K562 (cell line): Measurements from ENCODE around the gene PSMC3IP. TPM values are rescaled to one million over a fixed set of nuclear protein-coding genes. Genes with fewer than 3 reads are reported as not detected.

ENCODE experiments used
- ARID4B ChIP-seq: sonication (generic); formaldehyde crosslinking; IDR thresholded peaks from 2 replicates; pipeline ENCODE4 v1.8.0; 2022; ENCODE audit warnings: mild to moderate bottlenecking, missing genetic modification reagents
- CREB1 ChIP-seq, 2 experiments: sonication (generic) in 1 of 2; formaldehyde crosslinking in 1 of 2; IDR thresholded peaks; 2 replicates each; pipeline versions ENCODE4 v1.6.1 to v1.8.0; 2012 to 2022; ENCODE audit warnings: inconsistent platforms in 1 of 2, mild to moderate bottlenecking in 1 of 2, missing genetic modification reagents in 1 of 2, moderate library complexity in 1 of 2
- E2F4 ChIP-seq: sonication (generic); formaldehyde crosslinking; IDR thresholded peaks from 2 replicates; pipeline ENCODE4 v1.8.0; 2022; ENCODE audit warnings: mild to moderate bottlenecking, low read depth, missing genetic modification reagents
- E2F6 ChIP-seq, 2 experiments: IDR thresholded peaks; 2 replicates each; pipeline ENCODE4 v1.6.1; 2011; ENCODE audit warnings: borderline replicate concordance in 1 of 2, control low read depth in 1 of 2, low read depth in 1 of 2, low read length in 1 of 2, mild to moderate bottlenecking in 1 of 2, mixed read lengths in 1 of 2, moderate library complexity in 1 of 2; ENCODE audit not compliant: insufficient read depth in 1 of 2, insufficient read length in 1 of 2, poor library complexity in 1 of 2, severe bottlenecking in 1 of 2; ENCODE audit errors: extremely low read depth in 1 of 2
- GTF2F1 ChIP-seq: IDR thresholded peaks from 2 replicates; pipeline ENCODE4 v1.6.1; 2011; ENCODE audit warnings: low read depth, low read length, improper control_type of control experiment
- MED1 ChIP-seq: sonication (generic); formaldehyde crosslinking; IDR thresholded peaks from 2 replicates; pipeline ENCODE4 v1.8.1; 2023; ENCODE audit warnings: missing genetic modification reagents, borderline replicate concordance
- MYC ChIP-seq, 2 experiments: fragments of 250-450 bp in 1 of 2; sonication (Bioruptor Pico) in 1 of 2; IDR thresholded peaks; 2 replicates each; pipeline versions ENCODE4 v1.5.1 to v1.6.1; 2012 to 2021; ENCODE audit warnings: low read depth in 2 of 2, borderline replicate concordance in 1 of 2, improper control_type of control experiment in 1 of 2, low read length in 1 of 2, mild to moderate bottlenecking in 1 of 2, moderate library complexity in 1 of 2
- POLR2AphosphoS5 ChIP-seq: IDR thresholded peaks from 2 replicates; pipeline ENCODE4 v1.6.1; 2011; ENCODE audit warnings: mild to moderate bottlenecking, low read depth, low read length, moderate library complexity; ENCODE audit not compliant: control insufficient read depth, insufficient read depth
- PRDM10 ChIP-seq: fragments of 450-650 bp; IDR thresholded peaks from 2 replicates; pipeline ENCODE4 v1.6.1; 2018; ENCODE audit not compliant: partially characterized antibody
- SIN3A ChIP-seq, 2 experiments: fragments of 150-350 bp in 1 of 2; IDR thresholded peaks; 2 replicates each; pipeline ENCODE4 v1.6.1; 2011 to 2016; ENCODE audit warnings: borderline replicate concordance in 2 of 2, low read depth in 2 of 2, low read length in 2 of 2, mild to moderate bottlenecking in 2 of 2, moderate library complexity in 2 of 2; ENCODE audit not compliant: control insufficient read depth in 1 of 2
- SNIP1 ChIP-seq: fragments of 450-650 bp; IDR thresholded peaks from 2 replicates; pipeline ENCODE4 v1.7.1; 2017; ENCODE audit warnings: low read depth, mild to moderate bottlenecking
- TEAD4 ChIP-seq, 2 experiments: sonication (generic) in 1 of 2; formaldehyde crosslinking in 1 of 2; IDR thresholded peaks; 2 replicates each; pipeline versions ENCODE4 v1.6.1 to v1.8.0; 2012 to 2022; ENCODE audit warnings: borderline replicate concordance in 1 of 2, inconsistent platforms in 1 of 2, low read length in 1 of 2, mild to moderate bottlenecking in 1 of 2, missing genetic modification reagents in 1 of 2
- ZBTB7A ChIP-seq: IDR thresholded peaks from 2 replicates; pipeline ENCODE4 v1.6.1; 2011; ENCODE audit warnings: low read depth, mild to moderate bottlenecking, low read length, moderate library complexity, borderline replicate concordance; ENCODE audit not compliant: control insufficient read depth
- polyA plus RNA-seq, 8 experiments: library from polyadenylated mRNA; depleted of rRNA in 4 of 8; stranded (reverse) in 5 of 8; unstranded in 3 of 8; fragments of >200 nt; fragmentation: Nextera tagmentation in 2 of 8; fragmentation: Illumina TruSeq in 1 of 8; extraction: Ambion mirVana in 2 of 8; extraction: Trizol in 1 of 8; gene quantifications; 2 replicates each; pipeline versions ENCODE4 v1.2.1 to v1.2.3, GENCODE V29; 2011 to 2014; ENCODE audit warnings: inconsistent platforms in 1 of 8, missing spikeins in 1 of 8
- total RNA-seq, 7 experiments: library from RNA; depleted of rRNA in 6 of 7; stranded (reverse); fragments of >200 nt in 6 of 7; fragmentation: Illumina TruSeq in 2 of 7; extraction: Trizol in 2 of 7; gene quantifications; 2 replicates each; pipeline versions ENCODE4 v1.2.1 to v1.2.3, GENCODE V29; 2011 to 2021; ENCODE audit warnings: low replicate concordance in 1 of 7

The PSMC3IP gene
- total and polyA plus RNA-seq, 9 of the 15 experiments (the other 6 are each of a cell fraction or from before 2014, with no cell fraction given), result 13.8 to 65.6 (median 32.8) TPM

GRCh38 chr17:42578282-42578869, 847 bp upstream of the PSMC3IP start (continued):
- TF ChIP-seq ARID4B (CRISPR knock-in tag) (peak; percentile 42; the same call in 1 of the 2 replicates), TEAD4 (IDR thresholded peaks at IDR 0.05; ENCODE audit: low read length) (peak; percentile 38; the same call in 1 of the 2 replicates), TEAD4 (CRISPR knock-in tag; IDR thresholded peaks at IDR 0.05; ENCODE audit: borderline replicate concordance) (no peak), SNIP1 (no peak), E2F4 (CRISPR knock-in tag) (no peak), SIN3A (IDR thresholded peaks at IDR 0.05; ENCODE audit: borderline replicate concordance in 2 of 2, control insufficient read depth in 1 of 2, low read depth in 2 of 2, low read length in 2 of 2) (0 out of 4 replicates have a peak, but pooled peaks of 1 of the 2 experiments have one; percentile 29), E2F6 (IDR thresholded peaks at IDR 0.05; ENCODE audit: borderline replicate concordance in 1 of 2, extremely low read depth in 1 of 2, insufficient read depth in 1 of 2, insufficient read length in 1 of 2, low read depth in 1 of 2, low read length in 1 of 2, poor library complexity in 1 of 2, severe bottlenecking in 1 of 2) (peak in 1 of 2 experiments; percentile 31), POLR2AphosphoS5 (peak; percentile 51; the same call in 1 of the 2 replicates), ZBTB7A (peak; percentile 27), PRDM10 (peak; percentile 32), MYC (IDR thresholded peaks at IDR 0.05; ENCODE audit: low read depth, low read length) (peak; percentile 53), MYC (CRISPR knock-in tag; IDR thresholded peaks at IDR 0.05; ENCODE audit: borderline replicate concordance, low read depth) (no peak), MED1 (no peak), GTF2F1 (no peak), CREB1 (IDR thresholded peaks at IDR 0.05) (peak; percentile 62; the same call in 1 of the 2 replicates), CREB1 (CRISPR knock-in tag; IDR thresholded peaks at IDR 0.05) (peak; percentile 60; the same call in 1 of the 2 replicates)
